Uterus (tissue), 4 donors: ENCODE data around the gene CLDN25. TPM values are rescaled to one million over a fixed set of nuclear protein-coding genes. Genes with fewer than 3 reads are reported as not detected.
A peak's percentile ranks its signal among the peaks of the same experiment; 100 is the strongest.
"Not testable (repeated sequence)": the region's sequence is repeated elsewhere in the genome, so short reads cannot be mapped to it uniquely, and the experiment has no call there.

Source experiments
- DNase-seq, 2 donors: peaks; one replicate each; pipeline ENCODE4 v3.0.0-alpha.2; 2019 to 2020
- H3K27ac ChIP-seq, 2 donors: fragments of 200-600 bp; sonication (generic); 1 replicate in 1 of 2; 2 replicates in 1 of 2; pipeline ENCODE4 v1.5.1; 2016 to 2018
- H3K27me3 ChIP-seq, 2 donors: fragments of 200-600 bp; sonication (generic); one replicate each; pipeline ENCODE4 v1.5.1; 2018 to 2019; ENCODE audit warnings: control low read depth in 1 of 2
- H3K36me3 ChIP-seq, 2 donors: fragments of 200-600 bp; sonication (generic); one replicate each; pipeline ENCODE4 v1.5.1; 2019; ENCODE audit warnings: control low read depth in 1 of 2
- H3K4me1 ChIP-seq, 2 donors: fragments of 200-600 bp; sonication (generic); one replicate each; pipeline ENCODE4 v1.5.1; 2018 to 2019; ENCODE audit warnings: control low read depth in 1 of 2
- H3K4me3 ChIP-seq, 2 donors: fragments of 200-600 bp; sonication (generic); 1 replicate in 1 of 2; 2 replicates in 1 of 2; pipeline ENCODE4 v1.5.1; 2018 to 2019; ENCODE audit warnings: mild to moderate bottlenecking in 1 of 2
- H3K9me3 ChIP-seq, 2 donors: fragments of 200-600 bp; sonication (generic); one replicate each; pipeline ENCODE4 v1.5.1; 2019; ENCODE audit warnings: control low read depth in 1 of 2
- CTCF ChIP-seq, 4 experiments: fragments of 200-600 bp in 2 of 4; fragments of 450-650 bp in 2 of 4; sonication (generic) in 2 of 4; IDR thresholded peaks; one replicate each; pipeline ENCODE4 v1.5.1; 2016 to 2019; ENCODE audit warnings: antibody characterized with exemption in 4 of 4, mild to moderate bottlenecking in 2 of 4, moderate library complexity in 1 of 4
- POLR2A ChIP-seq, 2 donors: fragments of 450-650 bp; IDR thresholded peaks; one replicate each; pipeline ENCODE4 v1.6.1; 2016; ENCODE audit warnings: antibody characterized with exemption in 2 of 2, mild to moderate bottlenecking in 1 of 2, moderate library complexity in 1 of 2
- intact Hi-C: fragments of 100-400 bp; cut with DNase I; formaldehyde crosslinking; loops from one replicate; pipeline ENCODE4 v1.15.1; 2023; ENCODE audit warnings: low total_unique reads
- total RNA-seq, 4 donors: library from RNA; depleted of rRNA in 3 of 4; stranded (reverse); fragments of >200 nt in 3 of 4; gene quantifications; one replicate each; pipeline versions ENCODE4 v1.1.0 to v1.2.4, GENCODE V29; 2014 to 2023
- donor health status: DM: yes; HTN: yes; CAD: no.

The CLDN25 gene
- total RNA-seq, 4 donors from 2014 or later: not detected

GRCh38 chr11:113773416-113774173, 6.0 kb upstream of the CLDN25 start, which contains the start of gene ZW10:
ZW10 (minus strand) TSS chr11:113773692; CDS start chr11:113773666, 26 bp downstream.
- no peaks in the 10 kb centered on the region for H3K4me1 ChIP-seq

GRCh38 chr11:113774174-113774503, 5.5 kb upstream of the CLDN25 start:
- no peak for TF ChIP-seq CTCF (IDR thresholded peaks at IDR 0.05)
- no peak for TF ChIP-seq POLR2A (IDR thresholded peaks at IDR 0.05)
- Histone ChIP-seq H3K27ac (peak overlapping the region; percentile 79 to 93), H3K36me3 (no peaks in the 10 kb centered on the region), H3K9me3 (no peaks in the 10 kb centered on the region), H3K4me3 (peak overlapping the region; percentile 79 to 88), H3K4me1 (no peaks in the 10 kb centered on the region), H3K27me3 (no peaks in the 10 kb centered on the region)
- intact Hi-C loops: no loop called here
- DNase-seq: no peak

More at GRCh38 chr11:113773416-113774173, 6.0 kb upstream of the CLDN25 start, which contains the start of gene ZW10:
- no peaks in the 10 kb centered on the region for H3K36me3 ChIP-seq
- peak within 1 kb of the TSS; percentile 79 to 93 for H3K27ac ChIP-seq
- peak within 1 kb of the TSS; percentile 79 to 88 for H3K4me3 ChIP-seq
- H3K9me3 ChIP-seq: no peaks in the 10 kb centered on the region
- intact Hi-C loops: no loop called here
- H3K27me3 ChIP-seq: no peaks in the 10 kb centered on the region
- TF ChIP-seq CTCF (IDR thresholded peaks at IDR 0.05) (peak; percentile 60 to 82 (median 77)), POLR2A (IDR thresholded peaks at IDR 0.05) (peak; percentile 20 to 42)
- peak; percentile 96 to 97 for DNase-seq

GRCh38 chr11:113778111-113778910, 1.3 kb upstream of the CLDN25 start:
- no peak overlapping the region for H3K27ac ChIP-seq
- intact Hi-C loops: no loop called here
- DNase-seq: no peak

GRCh38 chr11:113781682-113782081, 2.1 kb downstream of the CLDN25 start:
- H3K4me3 ChIP-seq: no peak overlapping the region
- TF ChIP-seq CTCF (IDR thresholded peaks at IDR 0.05) (no peak), POLR2A (IDR thresholded peaks at IDR 0.05) (no peak)
- H3K4me1 ChIP-seq: no peaks in the 10 kb centered on the region
- no peaks in the 10 kb centered on the region for H3K27me3 ChIP-seq
- DNase-seq: no peak
- no peaks in the 10 kb centered on the region for H3K9me3 ChIP-seq
- intact Hi-C loops: no loop called here
- no peaks in the 10 kb centered on the region for H3K36me3 ChIP-seq
- H3K27ac ChIP-seq: no peak overlapping the region

More at GRCh38 chr11:113778111-113778910, 1.3 kb upstream of the CLDN25 start:
- no peaks in the 10 kb centered on the region for H3K36me3 ChIP-seq
- H3K4me1 ChIP-seq: no peaks in the 10 kb centered on the region
- no peak for TF ChIP-seq POLR2A (IDR thresholded peaks at IDR 0.05)
- no peak for TF ChIP-seq CTCF (IDR thresholded peaks at IDR 0.05)
- H3K27me3 ChIP-seq: no peaks in the 10 kb centered on the region
- no peak overlapping the region for H3K4me3 ChIP-seq
- H3K9me3 ChIP-seq: no peaks in the 10 kb centered on the region

GRCh38 chr11:113782134-113782533, 2.5 kb downstream of the CLDN25 start:
- Histone ChIP-seq H3K27me3 (no peaks in the 10 kb centered on the region), H3K9me3 (no peaks in the 10 kb centered on the region), H3K4me1 (no peaks in the 10 kb centered on the region), H3K4me3 (no peak overlapping the region), H3K36me3 (no peaks in the 10 kb centered on the region), H3K27ac (no peak overlapping the region)
- TF ChIP-seq POLR2A (IDR thresholded peaks at IDR 0.05) (no peak), CTCF (IDR thresholded peaks at IDR 0.05) (no peak)
- intact Hi-C loops: no loop called here
- DNase-seq: no peak

GRCh38 chr11:113789016-113789415, 9.4 kb downstream of the CLDN25 start:
- H3K27me3 ChIP-seq, H3K9me3 ChIP-seq, H3K4me3 ChIP-seq, H3K36me3 ChIP-seq, H3K4me1 ChIP-seq, H3K27ac ChIP-seq, intact Hi-C loops, DNase-seq: not testable (repeated sequence)
